CD4-positive, alpha-beta T cell treated with Interleukin-10 for 1 hour (primary cell): ENCODE results near the gene PKP2.

ENCODE experiments used
- DNase-seq: peaks from one replicate; pipeline ENCODE4 v3.0.0-alpha.2; 2020

The PKP2 gene

GRCh38 chr12:32753605-32754004, 143.0 kb downstream of the PKP2 start:
- DNase-seq = no peak

DNA sequence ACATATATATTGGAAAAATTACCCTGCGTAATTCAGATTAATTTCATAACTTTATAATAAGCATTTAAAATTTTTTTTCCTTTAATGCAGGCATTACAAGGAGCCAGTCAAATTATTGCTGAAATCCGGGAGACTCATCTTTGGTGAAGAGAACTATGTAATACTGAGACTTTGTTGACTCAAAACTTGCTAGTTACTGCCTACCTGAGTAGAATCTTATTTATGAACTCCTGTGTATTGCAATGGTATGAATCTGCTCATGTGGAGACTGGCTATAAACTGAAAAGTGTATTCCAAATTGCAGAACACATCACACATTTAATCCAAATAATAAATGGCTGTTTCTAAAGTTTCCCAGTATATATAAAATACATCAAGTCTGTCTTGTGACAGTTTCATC, 153.3 kb downstream of the PKP2 start:
- no peak for DNase-seq

- DNase-seq = no peak
Measured at GRCh38 chr12:32742133-32742532, 154.4 kb downstream of the PKP2 start.
